ENCODE measurements around the gene SGSH.

Gene SGSH

DNA sequence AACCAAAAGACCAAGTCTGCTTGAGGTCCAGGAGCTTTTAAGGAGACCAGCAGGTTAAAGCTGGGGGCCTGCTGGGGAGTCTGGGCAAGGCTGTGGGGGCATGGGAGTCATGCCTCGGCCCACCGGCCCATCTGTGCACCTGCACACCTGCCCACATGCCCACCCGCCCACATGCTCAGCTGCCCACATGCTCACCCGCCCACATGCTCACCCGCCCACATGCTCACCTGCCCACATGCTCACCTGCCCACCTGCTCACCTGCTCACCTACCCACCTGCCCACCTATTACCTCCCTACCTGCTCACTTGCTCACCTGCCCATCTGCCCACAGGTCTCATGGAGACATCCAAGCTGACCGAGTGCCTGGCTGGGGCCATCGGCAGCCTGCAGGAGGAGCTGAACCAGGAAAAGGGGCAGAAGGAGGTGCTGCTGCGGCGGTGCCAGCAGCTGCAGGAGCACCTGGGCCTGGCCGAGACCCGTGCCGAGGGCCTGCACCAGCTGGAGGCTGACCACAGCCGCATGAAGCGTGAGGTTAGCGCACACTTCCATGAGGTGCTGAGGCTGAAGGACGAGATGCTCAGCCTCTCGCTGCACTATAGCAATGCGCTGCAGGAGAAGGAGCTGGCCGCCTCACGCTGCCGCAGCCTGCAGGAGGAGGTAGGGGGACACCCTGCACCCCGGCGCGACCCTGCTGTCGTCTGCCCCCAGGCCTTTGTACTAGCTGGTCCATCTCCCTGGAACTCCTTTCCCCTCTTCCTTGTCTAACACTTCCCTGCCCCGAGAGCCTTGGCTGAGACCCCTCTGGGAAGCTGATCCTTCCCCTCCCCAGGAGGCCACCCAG lies 36.3 kb downstream of the SGSH start:
- no peak for DNase-seq (ENCODE audit: low read depth)

DNA sequence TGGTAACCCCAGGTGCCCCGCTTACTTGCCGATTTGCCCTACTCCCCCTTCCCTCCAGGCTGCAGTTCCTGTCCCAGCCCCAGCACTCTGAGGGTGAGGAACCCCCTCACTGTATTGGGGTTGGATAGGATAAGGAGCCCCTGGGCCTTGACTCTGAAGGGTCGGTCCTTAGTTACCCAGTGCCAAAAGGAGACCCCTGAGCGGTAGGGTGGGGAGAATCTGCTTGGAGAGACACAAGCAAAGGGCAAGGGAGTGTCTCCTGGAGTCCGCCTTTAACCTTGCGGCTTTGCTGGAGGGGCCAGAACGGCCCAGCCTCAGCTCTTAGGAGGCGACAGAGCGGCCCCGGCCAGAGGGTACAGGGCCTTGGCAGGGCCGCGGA lies 37.3 kb downstream of the SGSH start:
- DNase-seq (ENCODE audit: low read depth): no peak

DNA sequence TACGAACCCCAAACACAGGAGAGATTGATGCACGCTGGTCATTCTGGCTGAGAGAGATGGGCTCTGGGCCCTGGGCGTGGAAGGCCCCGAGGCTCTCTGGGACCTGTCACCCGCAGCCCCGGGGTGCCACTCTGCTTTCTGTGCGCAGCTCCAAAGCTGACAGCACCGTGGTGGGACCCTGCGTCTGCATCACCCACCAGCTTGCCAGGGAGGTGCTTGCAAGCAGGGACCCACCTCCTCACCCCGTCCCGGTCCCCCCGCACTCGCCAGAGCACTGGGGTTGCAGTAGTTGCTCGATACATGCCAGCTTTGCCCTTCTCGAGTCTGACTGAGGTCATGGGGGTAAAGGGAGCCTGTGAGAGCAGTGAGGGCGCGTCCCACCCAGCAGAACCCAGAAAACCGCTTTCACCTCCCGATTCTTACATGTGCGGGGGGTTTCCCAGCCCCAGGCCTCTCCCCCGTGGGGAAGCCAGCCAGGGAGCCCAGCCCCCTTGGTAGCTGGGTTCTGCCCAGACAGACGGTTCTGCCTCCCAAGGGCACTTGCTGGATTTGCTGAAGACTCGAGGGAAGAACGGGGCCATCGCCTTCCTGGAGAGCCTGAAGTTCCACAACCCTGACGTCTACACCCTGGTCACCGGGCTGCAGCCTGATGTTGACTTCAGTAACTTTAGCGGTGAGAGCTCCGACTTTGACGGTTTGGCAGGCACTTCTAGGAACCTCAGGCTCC lies 37.9 kb downstream of the SGSH start:
- no peak for DNase-seq (ENCODE audit: low read depth)

DNA sequence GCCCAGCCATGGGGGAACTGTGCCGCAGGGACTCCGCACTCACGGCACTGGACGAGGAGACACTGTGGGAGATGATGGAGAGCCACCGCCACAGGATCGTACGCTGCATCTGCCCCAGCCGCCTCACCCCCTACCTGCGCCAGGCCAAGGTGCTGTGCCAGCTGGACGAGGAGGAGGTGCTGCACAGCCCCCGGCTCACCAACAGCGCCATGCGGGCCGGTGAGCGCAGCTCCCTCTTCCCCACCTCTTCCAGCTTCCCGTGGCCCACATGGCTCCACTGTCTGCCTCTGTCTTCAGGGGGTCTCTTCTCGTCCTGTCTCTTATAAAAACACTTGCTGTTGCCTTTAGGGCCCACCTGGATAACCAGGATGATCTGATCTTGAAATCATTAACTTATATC lies 38.7 kb downstream of the SGSH start:
- DNase-seq (ENCODE audit: low read depth): no peak

DNA sequence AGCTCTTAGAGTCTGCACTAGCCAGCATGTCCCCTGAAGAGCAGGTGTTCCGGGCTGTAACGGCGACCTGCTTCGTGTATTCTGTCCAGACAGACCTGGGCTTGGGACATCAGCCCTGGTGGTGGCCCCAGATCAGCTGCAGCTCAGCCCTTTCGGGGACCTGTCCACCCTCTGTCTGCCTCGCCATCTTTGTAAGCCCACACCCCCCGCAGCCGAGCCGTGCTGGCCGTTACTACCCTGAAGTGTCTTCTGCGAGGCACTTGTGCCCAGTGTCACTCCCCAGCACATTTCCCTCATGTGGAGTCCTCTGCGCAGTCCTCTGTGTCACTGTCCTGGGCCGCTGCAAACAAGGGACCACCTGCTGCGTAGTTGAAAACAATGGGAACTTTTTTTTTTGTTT lies 39.9 kb downstream of the SGSH start:
- DNase-seq (ENCODE audit: low read depth): no peak

DNA sequence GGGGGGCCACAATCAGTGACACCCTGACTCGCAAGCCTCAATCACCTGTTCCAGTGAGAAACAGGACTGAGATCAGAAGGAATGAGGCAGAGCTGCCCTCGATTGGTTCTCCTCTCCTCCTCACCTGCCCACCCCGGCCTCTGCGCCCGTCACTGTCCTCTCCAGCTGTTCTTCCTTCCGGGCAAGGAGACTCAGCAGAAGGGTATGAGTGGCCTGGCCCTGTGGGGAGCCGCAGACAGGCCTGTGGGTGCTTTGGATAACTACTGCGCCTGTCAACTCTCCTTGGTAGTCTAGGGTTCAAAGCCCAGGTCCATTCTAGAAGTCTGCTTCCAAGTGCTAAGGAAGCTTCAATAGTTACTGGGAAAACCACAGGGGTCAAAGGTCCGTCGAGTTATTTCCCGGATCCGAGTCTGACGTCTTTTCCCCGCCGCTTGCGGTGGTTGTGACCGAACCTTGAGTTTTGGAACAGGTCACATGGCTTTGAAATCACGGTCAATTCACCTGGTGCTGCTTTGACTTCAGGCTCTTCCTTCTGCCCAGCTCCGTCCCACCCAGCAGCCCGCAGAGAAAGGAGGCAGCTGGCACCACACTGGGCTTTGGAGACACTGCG lies 42.0 kb downstream of the SGSH start:
- no peak for DNase-seq (ENCODE audit: low read depth)

DNA sequence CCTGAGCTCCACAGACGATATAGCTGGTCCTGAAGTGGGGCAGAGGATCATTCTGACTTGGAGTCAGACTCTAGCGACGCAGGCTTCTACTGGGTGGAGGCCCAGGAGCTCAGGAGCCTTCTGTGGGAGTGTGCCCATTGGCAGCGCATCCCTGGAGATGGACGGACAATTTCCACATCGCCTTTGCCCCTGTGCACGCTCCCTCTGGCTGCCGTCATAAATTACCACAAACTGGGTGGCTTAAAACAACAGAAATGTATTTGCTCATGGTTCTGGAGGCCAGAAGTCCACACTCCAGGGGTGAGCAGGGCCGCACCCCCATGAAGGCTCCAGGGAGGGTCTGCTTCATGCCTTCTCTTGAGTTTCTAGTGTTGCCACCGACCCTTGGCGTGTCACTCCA lies 43.4 kb downstream of the SGSH start:
- DNase-seq (ENCODE audit: low read depth): no peak

DNA sequence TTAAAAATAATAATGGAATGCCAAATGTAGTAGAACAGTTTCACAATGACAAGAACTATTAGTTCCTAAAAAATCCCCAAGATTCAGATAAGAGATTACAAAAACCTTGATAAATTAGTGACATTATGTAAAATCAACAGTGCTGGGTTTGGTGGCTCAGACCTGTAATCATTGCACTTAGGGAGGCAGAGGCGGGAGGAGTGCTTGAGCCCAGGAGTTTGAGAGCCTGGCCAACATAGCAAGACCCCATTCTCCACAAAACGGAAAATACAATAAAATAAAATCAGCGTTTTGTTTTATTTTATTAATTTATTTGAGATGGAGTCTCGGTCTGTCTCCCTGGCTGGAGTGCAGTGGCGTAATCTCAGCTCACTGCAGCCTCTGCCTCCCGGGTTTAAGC lies 46.2 kb downstream of the SGSH start:
- no peak for DNase-seq (ENCODE audit: low read depth)

DNA sequence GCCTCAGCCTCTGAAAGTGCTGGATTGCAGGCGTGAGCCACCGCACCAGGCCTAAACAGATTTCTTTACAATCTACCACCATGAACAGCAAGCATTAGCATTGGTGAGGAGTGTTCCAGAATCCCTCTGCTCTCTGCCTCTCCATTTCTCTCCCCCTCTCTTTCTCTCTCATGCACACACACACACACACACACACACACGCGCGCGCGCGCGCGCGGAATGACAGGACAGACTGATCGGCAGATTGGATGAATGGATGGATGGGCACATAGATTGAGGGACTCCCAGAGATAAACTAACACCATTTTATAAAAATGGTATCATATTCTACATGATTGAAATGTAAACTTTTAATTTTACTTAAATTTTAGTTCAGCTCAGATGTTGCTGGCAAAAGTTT lies 47.0 kb downstream of the SGSH start:
- no peak for DNase-seq (ENCODE audit: low read depth)

DNA sequence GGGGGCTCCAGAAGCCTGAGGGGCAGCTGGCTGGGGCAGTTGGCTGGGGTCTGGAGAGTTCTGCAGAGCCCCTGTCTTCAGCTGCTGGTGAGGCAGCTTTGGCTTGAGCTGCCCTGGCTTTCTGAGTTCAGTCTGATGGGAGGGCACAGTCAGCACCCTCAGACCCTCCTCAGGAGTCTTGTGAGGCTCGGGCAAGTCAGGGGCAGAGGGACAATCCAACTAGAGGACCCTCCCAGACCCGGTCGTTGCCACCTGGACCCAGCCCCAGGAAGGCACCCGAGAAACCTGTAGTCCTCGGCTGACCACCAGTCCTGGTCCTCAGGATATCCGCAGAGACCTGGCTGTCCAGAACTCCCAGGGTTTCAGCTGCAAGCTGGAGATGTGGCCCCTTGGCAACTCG lies 48.5 kb downstream of the SGSH start:
- no peak for DNase-seq (ENCODE audit: low read depth)

DNA sequence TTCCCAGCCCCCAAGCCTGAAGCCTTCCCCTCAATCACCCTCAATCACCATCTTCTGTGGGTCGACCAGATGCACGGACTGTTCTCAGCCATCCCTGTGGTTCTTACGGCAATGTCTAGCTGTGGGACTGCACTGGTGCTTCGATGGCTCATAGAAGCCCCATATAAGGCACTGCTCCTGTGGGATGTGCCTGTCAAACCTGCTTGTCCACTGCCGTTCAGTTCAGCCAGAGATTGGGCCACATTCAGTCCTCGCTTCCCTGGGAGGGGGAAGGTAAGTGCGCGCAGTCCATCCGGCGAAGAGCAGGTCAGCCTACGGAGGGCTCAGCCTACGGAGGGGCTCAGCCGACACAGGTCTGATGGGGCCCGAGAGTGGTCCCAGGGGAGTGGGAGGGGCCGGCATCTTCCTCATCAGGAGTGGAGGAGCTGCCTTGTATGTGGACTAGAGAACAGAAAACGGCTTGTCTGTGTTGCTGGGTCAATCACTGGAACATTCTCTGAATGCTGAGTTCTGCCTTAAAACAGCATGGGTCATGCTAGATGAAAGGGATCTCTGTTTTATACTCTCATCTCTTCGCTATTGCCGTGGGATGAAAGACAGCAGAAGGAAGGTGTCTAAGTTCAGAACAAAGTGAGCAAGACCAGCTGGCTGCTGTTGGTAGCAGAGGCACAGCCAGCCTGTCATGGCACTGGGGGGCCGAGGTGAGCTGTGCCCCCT lies 50.2 kb downstream of the SGSH start, which contains the start of gene CARD14:
Gene CARD14, plus strand, starts transcription at position 247 of the 717 bp plus-strand sequence. CDS start 11,409 bp downstream, outside the sequence.
- DNase-seq (ENCODE audit: low read depth): no peak

DNA sequence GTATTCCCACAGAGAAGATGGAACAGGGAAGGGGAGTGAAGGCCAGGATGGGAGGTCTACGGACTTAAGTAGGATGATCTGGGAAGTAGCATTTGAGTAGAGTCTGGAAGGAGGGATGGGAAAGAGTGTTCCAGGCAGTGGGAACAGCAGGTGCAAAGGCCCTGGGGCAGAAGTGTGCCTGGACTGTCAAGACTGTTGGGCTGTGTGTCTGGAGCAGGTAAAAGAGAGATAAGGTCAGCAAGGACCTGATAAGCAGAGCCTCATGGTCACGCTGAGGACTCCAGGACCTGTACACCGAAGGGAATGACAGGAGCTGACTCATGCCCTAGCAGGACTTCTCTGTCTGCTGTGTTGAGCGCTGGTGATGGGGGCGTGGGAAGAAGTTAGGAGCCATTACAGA lies 51.0 kb downstream of the SGSH start:
- DNase-seq (ENCODE audit: low read depth): no peak

DNA sequence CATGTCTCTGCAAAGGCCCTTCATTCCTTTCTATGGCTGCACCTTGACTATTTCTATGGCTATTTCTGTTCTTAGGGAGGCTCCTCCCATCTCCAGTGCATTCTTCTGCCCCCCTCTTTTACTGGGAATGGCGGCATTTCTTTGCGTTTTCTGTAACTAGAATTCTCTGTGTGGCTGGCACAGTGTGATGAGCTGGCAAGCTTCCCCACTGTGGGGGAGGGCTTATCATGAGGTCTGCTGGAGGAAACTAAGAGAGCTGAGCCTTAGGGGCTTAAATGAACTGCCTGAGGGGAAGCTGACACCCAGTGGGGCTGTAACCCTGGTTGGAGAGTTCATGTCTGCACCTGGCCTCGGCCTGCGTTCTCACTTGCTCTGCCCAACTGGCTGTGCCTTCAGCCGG lies 51.8 kb downstream of the SGSH start:
- DNase-seq (ENCODE audit: low read depth): no peak

DNA sequence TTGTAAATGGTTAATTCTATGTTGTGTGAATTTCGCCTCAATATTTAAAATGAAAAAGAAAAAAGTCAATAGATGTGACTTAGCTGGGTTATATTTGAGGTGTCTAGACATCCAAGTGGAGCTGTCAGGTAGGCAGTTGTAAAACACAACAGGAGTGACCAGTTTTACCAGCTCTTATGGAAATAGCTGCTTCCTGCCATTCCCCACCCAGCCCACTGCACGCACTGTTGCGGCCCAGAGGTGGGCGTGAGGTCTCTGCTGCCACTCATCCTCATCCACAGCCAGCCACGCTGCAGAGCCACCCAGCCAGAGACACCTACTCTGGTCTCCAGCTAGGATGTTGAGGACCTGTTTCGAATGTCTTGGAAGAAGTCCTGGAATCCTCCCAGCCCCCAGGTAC lies 53.7 kb downstream of the SGSH start:
- no peak for DNase-seq (ENCODE audit: low read depth)

DNA sequence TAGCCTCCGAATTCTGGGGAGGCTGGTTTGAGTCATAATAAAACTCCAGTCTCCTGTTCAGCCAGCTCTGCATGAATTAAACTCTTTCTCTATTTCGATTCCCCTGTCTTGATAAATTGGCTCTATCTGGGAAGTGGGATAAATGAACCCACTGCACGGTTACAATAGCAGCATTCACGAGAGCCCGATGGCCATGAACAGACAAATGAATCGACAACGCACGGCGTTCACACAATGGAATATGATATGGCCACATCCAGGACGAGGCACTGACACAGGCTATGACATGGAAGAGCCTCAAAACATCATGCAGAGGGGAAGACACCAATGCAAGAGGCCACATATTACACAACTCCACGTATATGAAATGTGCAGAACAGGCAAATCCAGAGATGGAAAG lies 55.9 kb downstream of the SGSH start:
- DNase-seq (ENCODE audit: low read depth): no peak

DNA sequence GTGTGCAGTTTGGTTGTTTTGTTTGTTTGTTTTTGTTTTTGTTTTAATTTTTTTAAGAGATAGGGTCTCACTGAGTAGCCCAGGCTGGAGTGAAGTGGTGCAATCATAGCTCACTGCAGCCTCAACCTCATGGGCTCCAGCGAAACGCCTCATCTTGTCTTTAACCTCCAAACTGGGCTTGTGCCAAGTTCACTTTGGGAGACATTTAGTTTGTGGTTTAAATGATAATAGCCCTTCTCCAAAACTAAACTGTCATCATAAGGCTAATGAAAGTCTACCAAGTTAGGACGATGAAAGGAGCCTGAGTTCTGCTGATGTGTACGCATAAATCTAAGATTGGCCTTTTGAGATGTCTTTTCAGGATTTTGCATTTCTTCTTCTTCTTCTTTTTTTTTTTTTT lies 56.8 kb downstream of the SGSH start:
- no peak for DNase-seq (ENCODE audit: low read depth)

DNA sequence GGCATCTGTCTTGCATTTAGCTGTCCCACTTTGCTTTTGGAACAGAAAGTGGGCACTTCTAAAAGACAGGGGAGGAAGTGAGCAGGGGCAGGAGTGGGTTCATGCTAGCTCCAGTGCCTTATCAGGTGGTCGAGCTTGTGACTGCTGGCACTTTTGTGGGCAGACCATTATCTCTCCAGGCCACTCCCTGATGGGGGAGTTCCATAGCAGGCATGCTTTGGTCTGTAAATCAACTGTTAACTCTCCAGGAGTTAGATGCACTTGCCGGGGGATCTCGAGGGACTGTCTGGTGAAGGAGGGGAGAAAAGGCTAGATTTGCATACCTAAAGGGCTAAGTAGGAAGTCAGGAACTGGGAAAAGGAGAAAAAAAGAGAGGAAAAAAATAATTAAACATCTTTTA lies 59.6 kb downstream of the SGSH start:
- no peak for DNase-seq (ENCODE audit: low read depth)
